ENCODE results near the gene PIP5K1B. TPM values are rescaled to one million over a fixed set of nuclear protein-coding genes. Genes with fewer than 3 reads are reported as not detected.

Gene PIP5K1B
- total RNA-seq, 1 experiment from 2014 or later = 0.20 TPM

DNA sequence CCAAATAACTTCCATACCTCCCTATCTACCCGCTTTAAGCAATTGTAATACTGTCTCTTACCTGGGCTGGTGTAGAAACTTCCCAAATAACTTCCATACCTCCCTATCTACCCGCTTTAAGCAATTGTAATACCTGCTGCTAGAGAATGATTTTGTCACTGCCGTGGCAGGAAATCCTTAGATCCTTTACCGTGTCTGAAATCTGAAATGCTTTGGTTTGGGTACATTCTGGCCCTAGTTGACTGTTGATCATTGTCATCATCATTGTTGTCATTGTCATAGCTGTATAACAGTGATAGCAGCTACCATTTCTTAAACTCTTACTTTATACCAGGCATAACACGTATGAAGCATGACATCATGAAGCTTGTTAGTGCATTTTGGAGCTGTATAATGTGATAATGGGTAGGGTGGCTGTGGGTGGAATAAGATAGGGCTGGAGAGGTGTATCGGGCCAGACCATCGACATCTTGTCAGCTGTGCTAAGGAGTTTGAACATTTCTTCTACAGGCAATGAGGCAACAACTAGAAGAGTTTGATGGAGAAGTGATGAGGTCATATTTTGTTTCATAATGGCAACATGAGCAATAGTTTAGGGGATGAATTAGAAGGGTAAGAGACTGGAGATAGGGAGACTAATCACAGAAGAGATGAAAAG, 15.7 kb downstream of the PIP5K1B start (continued):
- TF ChIP-seq, protein P1, sequence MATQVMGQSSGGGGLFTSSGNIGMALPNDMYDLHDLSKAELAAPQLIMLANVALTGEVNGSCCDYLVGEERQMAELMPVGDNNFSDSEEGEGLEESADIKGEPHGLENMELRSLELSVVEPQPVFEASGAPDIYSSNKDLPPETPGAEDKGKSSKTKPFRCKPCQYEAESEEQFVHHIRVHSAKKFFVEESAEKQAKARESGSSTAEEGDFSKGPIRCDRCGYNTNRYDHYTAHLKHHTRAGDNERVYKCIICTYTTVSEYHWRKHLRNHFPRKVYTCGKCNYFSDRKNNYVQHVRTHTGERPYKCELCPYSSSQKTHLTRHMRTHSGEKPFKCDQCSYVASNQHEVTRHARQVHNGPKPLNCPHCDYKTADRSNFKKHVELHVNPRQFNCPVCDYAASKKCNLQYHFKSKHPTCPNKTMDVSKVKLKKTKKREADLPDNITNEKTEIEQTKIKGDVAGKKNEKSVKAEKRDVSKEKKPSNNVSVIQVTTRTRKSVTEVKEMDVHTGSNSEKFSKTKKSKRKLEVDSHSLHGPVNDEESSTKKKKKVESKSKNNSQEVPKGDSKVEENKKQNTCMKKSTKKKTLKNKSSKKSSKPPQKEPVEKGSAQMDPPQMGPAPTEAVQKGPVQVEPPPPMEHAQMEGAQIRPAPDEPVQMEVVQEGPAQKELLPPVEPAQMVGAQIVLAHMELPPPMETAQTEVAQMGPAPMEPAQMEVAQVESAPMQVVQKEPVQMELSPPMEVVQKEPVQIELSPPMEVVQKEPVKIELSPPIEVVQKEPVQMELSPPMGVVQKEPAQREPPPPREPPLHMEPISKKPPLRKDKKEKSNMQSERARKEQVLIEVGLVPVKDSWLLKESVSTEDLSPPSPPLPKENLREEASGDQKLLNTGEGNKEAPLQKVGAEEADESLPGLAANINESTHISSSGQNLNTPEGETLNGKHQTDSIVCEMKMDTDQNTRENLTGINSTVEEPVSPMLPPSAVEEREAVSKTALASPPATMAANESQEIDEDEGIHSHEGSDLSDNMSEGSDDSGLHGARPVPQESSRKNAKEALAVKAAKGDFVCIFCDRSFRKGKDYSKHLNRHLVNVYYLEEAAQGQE (IDR thresholded peaks at IDR 0.05; ENCODE audit: low read depth) = no peak

DNA sequence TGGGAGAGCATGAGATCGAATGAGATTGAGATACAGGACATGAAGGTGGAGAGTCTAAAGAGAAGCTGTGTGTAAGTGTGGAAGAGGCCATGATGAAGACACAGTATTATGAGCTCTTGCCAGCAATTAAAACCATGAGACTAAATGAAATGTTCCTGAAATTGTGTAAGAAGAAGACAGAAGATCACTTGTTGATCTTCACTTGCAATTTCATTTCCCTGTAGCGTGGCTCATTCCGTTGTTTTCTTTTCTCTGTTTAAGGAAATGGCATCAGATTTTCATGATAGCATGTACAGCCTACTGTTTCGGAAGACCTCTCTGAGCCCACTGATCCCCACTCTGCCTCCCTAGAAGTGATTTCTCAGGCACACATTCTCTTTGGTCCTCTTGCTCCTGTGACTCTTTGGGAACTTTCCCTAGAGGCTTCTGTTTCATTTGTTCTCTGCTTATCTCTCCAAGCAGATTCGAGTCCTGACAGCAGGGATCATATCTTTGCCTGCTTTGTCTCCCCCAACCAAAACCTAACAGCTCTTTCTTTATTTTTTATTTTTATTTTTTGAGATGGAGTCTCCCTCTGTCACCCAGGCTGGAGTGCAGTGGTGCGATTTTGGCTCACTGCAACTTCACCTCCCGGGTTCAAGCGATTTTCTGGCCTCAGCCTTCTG, 16.8 kb downstream of the PIP5K1B start:
- no peaks in the 10 kb centered on the region for H3K79me2 ChIP-seq (ENCODE audit: insufficient read depth, low read length)
- H3K9me3 ChIP-seq (ENCODE audit: control insufficient read depth in 1 of 2, insufficient read depth in 1 of 2, low read depth in 1 of 2, low read length in 2 of 2) = no peaks in the 10 kb centered on the region
- no peak overlapping the region for H3K27ac ChIP-seq (ENCODE audit: low read depth, low read length)
- no peak overlapping the region for H3K4me3 ChIP-seq (replicated peaks in 1 of 2; ENCODE audit: low read depth in 1 of 2, low read length in 2 of 2)
- no peak overlapping the region for H2AFZ ChIP-seq (ENCODE audit: low read depth, low read length, poor library complexity, severe bottlenecking)
- ATAC-seq = no peak
- no peaks in the 10 kb centered on the region for H4K20me1 ChIP-seq (ENCODE audit: insufficient read depth)
- H3K9ac ChIP-seq (ENCODE audit: low read length) = no peak overlapping the region
- ChIA-PET POLR2A (interaction anchor here (0.6 kb wide), 1 partner anchor 11 kb away, joined by 3 read pairs; no protein-coding TSS in a partner anchor), CTCF (no interaction called here), RAD21 (ENCODE audit: low non-redundant PET in 1 of 2, low total read pairs in 2 of 2, uncharacterized antibody in 2 of 2, unreplicated experiment in 2 of 2) (no interaction called here)
- BruUV-seq (replicated peaks) = no TSS peak
- no peaks in the 10 kb centered on the region; a peak in 1 of 4 replicates for H3K4me1 ChIP-seq (ENCODE audit: control insufficient read depth in 1 of 2, insufficient read depth in 2 of 2, low read length in 2 of 2)
- intact Hi-C loops (cut with micrococcal nuclease) = no loop called here
- H3K27me3 ChIP-seq (ENCODE audit: insufficient read depth, low read length) = peaks cover 39% of the 10 kb centered on the region
- DNase-seq (ENCODE audit: low read depth, low spot score) = no peak
- no peaks in the 10 kb centered on the region for H3K36me3 ChIP-seq (ENCODE audit: control insufficient read depth in 1 of 2, insufficient read depth in 2 of 2, low read length in 2 of 2)
- no peaks in the 10 kb centered on the region for H3K9me2 ChIP-seq (ENCODE audit: insufficient read depth)
- H3K4me2 ChIP-seq (ENCODE audit: low read length) = no peak overlapping the region
- no peak for TF ChIP-seq CTCF (IDR thresholded peaks at IDR 0.05 in 2 of 3, conservative IDR thresholded peaks at IDR 0.05 in 1 of 3; ENCODE audit: borderline replicate concordance in 1 of 3, insufficient read depth in 1 of 3, low read depth in 2 of 3, low read length in 2 of 3)
- no peak for TF ChIP-seq EGR1 (IDR thresholded peaks at IDR 0.05; ENCODE audit: low read depth)
- TF ChIP-seq POLR2A (IDR thresholded peaks at IDR 0.05; ENCODE audit: borderline replicate concordance, extremely low read depth, insufficient read depth, insufficient read length) = no peak
- TF ChIP-seq, protein P2, sequence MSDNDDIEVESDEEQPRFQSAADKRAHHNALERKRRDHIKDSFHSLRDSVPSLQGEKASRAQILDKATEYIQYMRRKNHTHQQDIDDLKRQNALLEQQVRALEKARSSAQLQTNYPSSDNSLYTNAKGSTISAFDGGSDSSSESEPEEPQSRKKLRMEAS (IDR thresholded peaks at IDR 0.05) = no peak
- no peak for TF ChIP-seq RAD21 (IDR thresholded peaks at IDR 0.05; ENCODE audit: low read depth)
- TF ChIP-seq SRF (IDR thresholded peaks at IDR 0.05; ENCODE audit: low read depth) = no peak
- no peak for TF ChIP-seq CEBPB (IDR thresholded peaks at IDR 0.05; ENCODE audit: low read depth)
- TF ChIP-seq ELF1 (IDR thresholded peaks at IDR 0.05; ENCODE audit: borderline replicate concordance, low read depth) = no peak
- TF ChIP-seq ATF3 (IDR thresholded peaks at IDR 0.05) = no peak
- no peak for TF ChIP-seq YY1 (IDR thresholded peaks at IDR 0.05; ENCODE audit: extremely low read depth, insufficient replicate concordance, low read depth, low read length)
- no peak for TF ChIP-seq EZH2 (IDR thresholded peaks at IDR 0.05)
- TF ChIP-seq CBX3 (IDR thresholded peaks at IDR 0.05; ENCODE audit: low read depth) = no peak
- TF ChIP-seq ZBTB33 (IDR thresholded peaks at IDR 0.05; ENCODE audit: extremely low read depth, insufficient replicate concordance, low read length) = no peak
- no peak for TF ChIP-seq SIN3A (IDR thresholded peaks at IDR 0.05; ENCODE audit: low read depth)

Measured in HCT116 (cell line).